GM21381 (cell line): ENCODE results near the gene OR8B3.
A peak's percentile ranks its signal among the peaks of the same experiment; 100 is the strongest.
"Not testable (repeated sequence)": the region's sequence is repeated elsewhere in the genome, so short reads cannot be mapped to it uniquely, and the experiment has no call there.

Experiments
- ATAC-seq: cut with Tn5 transposase; IDR thresholded peaks from one replicate; pipeline ENCODE4 v1.9.1; 2021; ENCODE audit warnings: mild to moderate bottlenecking, moderate library complexity; ENCODE audit not compliant: unreplicated experiment

Gene OR8B3

GRCh38 chr11:124398924-124399323, at the start of gene OR8B3:
Gene OR8B3 (minus strand): TSS chr11:124399024. CDS start chr11:124397351, 1,673 bp downstream.
- no peak for ATAC-seq

GRCh38 chr11:124446916-124447315, 48.1 kb upstream of the OR8B3 start:
- no peak for ATAC-seq

GRCh38 chr11:124445646-124446150, 46.9 kb upstream of the OR8B3 start, which contains the start of gene OR8B8:
Gene OR8B8 (minus strand): TSS chr11:124445696. CDS start chr11:124441085, 4,611 bp downstream.
- no peak for ATAC-seq

GRCh38 chr11:124442847-124443246, 44.0 kb upstream of the OR8B3 start:
- ATAC-seq: no peak

- ATAC-seq: no peak
Observed at GRCh38 chr11:124442442-124442841, 43.6 kb upstream of the OR8B3 start.

GRCh38 chr11:124441519-124441918, 42.7 kb upstream of the OR8B3 start:
- no peak for ATAC-seq

GRCh38 chr11:124441081-124441480, 42.3 kb upstream of the OR8B3 start:
- ATAC-seq: no peak

GRCh38 chr11:124440608-124441007, 41.8 kb upstream of the OR8B3 start:
- no peak for ATAC-seq

- ATAC-seq: no peak
Observed at GRCh38 chr11:124434699-124435098, 35.9 kb upstream of the OR8B3 start.

GRCh38 chr11:124429599-124429998, 30.8 kb upstream of the OR8B3 start:
- no peak for ATAC-seq

GRCh38 chr11:124424384-124424921, 25.6 kb upstream of the OR8B3 start, which contains the start of gene OR8B4:
Gene OR8B4 (minus strand): TSS chr11:124424871. CDS start chr11:124424871, 0 bp downstream.
- ATAC-seq: no peak

- no peak for ATAC-seq
Observed at GRCh38 chr11:124421043-124421442, 22.2 kb upstream of the OR8B3 start.

GRCh38 chr11:124415356-124415923, 16.6 kb upstream of the OR8B3 start:
- ATAC-seq: no peak

- ATAC-seq: no peak
Observed at GRCh38 chr11:124409906-124410305, 11.1 kb upstream of the OR8B3 start.

- ATAC-seq: no peak
Observed at GRCh38 chr11:124405581-124405980, 6.8 kb upstream of the OR8B3 start.

GRCh38 chr11:124403186-124403585, 4.4 kb upstream of the OR8B3 start:
- not testable (repeated sequence) for ATAC-seq

- peak; percentile 92 for ATAC-seq
Observed at GRCh38 chr11:124402326-124402922, 3.6 kb upstream of the OR8B3 start.

GRCh38 chr11:124396847-124397246, 2.0 kb downstream of the OR8B3 start:
- ATAC-seq: not testable (repeated sequence)

- ATAC-seq: no peak
Observed at GRCh38 chr11:124394408-124394807, 4.4 kb downstream of the OR8B3 start.

- ATAC-seq: no peak
Observed at GRCh38 chr11:124384399-124384798, 14.4 kb downstream of the OR8B3 start, which contains the start of gene OR8B2. Gene OR8B2 (minus strand): TSS chr11:124384499. CDS start chr11:124383343, 1,156 bp downstream.

GRCh38 chr11:124382857-124383256, 16.0 kb downstream of the OR8B3 start:
- not testable (repeated sequence) for ATAC-seq

- no peak for ATAC-seq
Observed at GRCh38 chr11:124380585-124380984, 18.2 kb downstream of the OR8B3 start.
